ENCODE data around the gene PCDH9. TPM values are rescaled to one million over a fixed set of nuclear protein-coding genes. Genes with fewer than 3 reads are reported as not detected.

The PCDH9 gene
- total and polyA plus RNA-seq, 2 of the 4 experiments (the other 2 are of a cell fraction) = 2.2 to 10.2 TPM

DNA sequence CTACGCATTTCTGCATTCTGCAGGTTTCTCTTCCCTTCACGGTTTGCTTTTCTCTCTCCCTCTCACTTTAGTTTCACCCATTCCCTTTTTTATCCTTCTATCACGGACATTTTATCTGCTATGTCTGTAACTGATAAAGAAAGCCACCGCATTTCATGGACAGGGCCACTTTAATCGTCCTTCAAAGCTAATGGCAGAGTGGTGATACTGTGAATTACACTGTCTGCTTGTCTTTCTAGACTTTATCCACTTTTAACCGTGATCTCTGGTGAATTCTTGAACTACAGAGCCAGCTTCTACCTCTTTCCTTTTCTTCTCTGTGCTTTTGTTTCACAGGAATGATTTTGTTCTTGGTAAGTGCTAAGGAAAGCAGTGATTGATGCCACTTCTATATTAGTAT lies 760.4 kb downstream of the PCDH9 start:
- Histone ChIP-seq H2BK15ac (ENCODE audit: low read depth, low read length) (no peak overlapping the region), H4K8ac (ENCODE audit: low read depth in 2 of 2, low read length in 2 of 2) (no peak overlapping the region), H4K5ac (ENCODE audit: low read depth, low read length) (no peak overlapping the region), H3K14ac (replicated peaks; ENCODE audit: low read depth, low read length) (no peak overlapping the region; the same call in 1 of the 2 replicates), H3K56ac (ENCODE audit: extremely low read depth, insufficient read depth, low read length) (no peak overlapping the region), H2BK20ac (ENCODE audit: low read depth, low read length) (peak overlapping the region; percentile 31; the same call in 1 of the 2 replicates), H3K9ac (ENCODE audit: low read depth, low read length) (no peak overlapping the region), H4K91ac (ENCODE audit: insufficient read depth, low read depth, low read length) (no peak overlapping the region), H2AFZ (replicated peaks; ENCODE audit: low read length, poor library complexity) (peak overlapping the region; percentile 47), H2AK9ac (replicated peaks; ENCODE audit: low read depth, low read length, poor library complexity) (no peak overlapping the region), H3K36me3 (ENCODE audit: control insufficient read depth, insufficient read depth, low read length) (no peaks in the 10 kb centered on the region), H3K4me3 (ENCODE audit: insufficient read depth, low read depth, low read length) (no peak overlapping the region), H3K79me1 (ENCODE audit: low read depth in 1 of 2, low read length in 2 of 2) (no peaks in the 10 kb centered on the region), H4K20me1 (ENCODE audit: insufficient read depth, low read length) (no peaks in the 10 kb centered on the region), H3K27ac (ENCODE audit: insufficient read depth, low read length) (no peak overlapping the region), H3K4me2 (ENCODE audit: low read depth, low read length) (no peak overlapping the region), H3K9me1 (ENCODE audit: insufficient read depth, low read length) (no peaks in the 10 kb centered on the region), H3K23ac (ENCODE audit: low read depth, low read length) (no peak overlapping the region), H3K9me3 (ENCODE audit: control insufficient read depth, insufficient read depth, low read length) (no peaks in the 10 kb centered on the region), H3K27me3 (ENCODE audit: control insufficient read depth, insufficient read depth, low read length) (no peaks in the 10 kb centered on the region), H2AK5ac (ENCODE audit: low read depth, low read length) (no peak overlapping the region), H3K18ac (ENCODE audit: low read depth, low read length) (no peak overlapping the region), H2BK5ac (ENCODE audit: low read depth, low read length, poor library complexity, severe bottlenecking) (no peak overlapping the region), H3K4me1 (ENCODE audit: control insufficient read depth, insufficient read depth, low read length) (no peaks in the 10 kb centered on the region), H3K4ac (ENCODE audit: low read depth, low read length) (no peak overlapping the region), H2BK120ac (ENCODE audit: low read depth, low read length) (no peak overlapping the region)
- dilution Hi-C loops (cut with HindIII; ENCODE audit: low sequenced_read_pairs, unreplicated experiment) = no loop called here
- WGBS, 2 experiments (ENCODE audit: extremely low coverage in 2 of 2, insufficient read length in 1 of 2) = 64% methylated on average over 3 of the region's 6 CpGs; no CpG with 5 or more reads in 1 of the 2 experiments
- intact Hi-C loops (cut with micrococcal nuclease) = no loop called here
- BruUV-seq (replicated peaks) = no TSS peak
- in situ Hi-C loops (cut with MboI; ENCODE audit: low sequenced_read_pairs) = no loop called here
- CTCF ChIA-PET = interaction anchor here (0.9 kb wide), 1 partner anchor 9 kb away, joined by 3 read pairs; no protein-coding TSS in a partner anchor
- DNase-seq (no peak), ATAC-seq (ENCODE audit: low read depth) (no peak)
- POLR2A ChIA-PET (ENCODE audit: unreplicated experiment) = no interaction called here
- TF ChIP-seq POLR2A (IDR thresholded peaks at IDR 0.05; ENCODE audit: low read depth, low read length) = no peak
- TF ChIP-seq CHD1 (IDR thresholded peaks at IDR 0.05; ENCODE audit: low read depth, low read length) = no peak
- TF ChIP-seq CEBPB (IDR thresholded peaks at IDR 0.05; ENCODE audit: low read depth, low read length) = no peak
- TF ChIP-seq, protein P1, sequence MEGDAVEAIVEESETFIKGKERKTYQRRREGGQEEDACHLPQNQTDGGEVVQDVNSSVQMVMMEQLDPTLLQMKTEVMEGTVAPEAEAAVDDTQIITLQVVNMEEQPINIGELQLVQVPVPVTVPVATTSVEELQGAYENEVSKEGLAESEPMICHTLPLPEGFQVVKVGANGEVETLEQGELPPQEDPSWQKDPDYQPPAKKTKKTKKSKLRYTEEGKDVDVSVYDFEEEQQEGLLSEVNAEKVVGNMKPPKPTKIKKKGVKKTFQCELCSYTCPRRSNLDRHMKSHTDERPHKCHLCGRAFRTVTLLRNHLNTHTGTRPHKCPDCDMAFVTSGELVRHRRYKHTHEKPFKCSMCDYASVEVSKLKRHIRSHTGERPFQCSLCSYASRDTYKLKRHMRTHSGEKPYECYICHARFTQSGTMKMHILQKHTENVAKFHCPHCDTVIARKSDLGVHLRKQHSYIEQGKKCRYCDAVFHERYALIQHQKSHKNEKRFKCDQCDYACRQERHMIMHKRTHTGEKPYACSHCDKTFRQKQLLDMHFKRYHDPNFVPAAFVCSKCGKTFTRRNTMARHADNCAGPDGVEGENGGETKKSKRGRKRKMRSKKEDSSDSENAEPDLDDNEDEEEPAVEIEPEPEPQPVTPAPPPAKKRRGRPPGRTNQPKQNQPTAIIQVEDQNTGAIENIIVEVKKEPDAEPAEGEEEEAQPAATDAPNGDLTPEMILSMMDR (conservative IDR thresholded peaks at IDR 0.05; ENCODE audit: low read depth, low read length) = no peak
- no peak for TF ChIP-seq BHLHE40 (IDR thresholded peaks at IDR 0.05; ENCODE audit: low read depth, low read length)
- TF ChIP-seq SMC3 (IDR thresholded peaks at IDR 0.05; ENCODE audit: low read depth, low read length) = no peak
- TF ChIP-seq, protein P2, sequence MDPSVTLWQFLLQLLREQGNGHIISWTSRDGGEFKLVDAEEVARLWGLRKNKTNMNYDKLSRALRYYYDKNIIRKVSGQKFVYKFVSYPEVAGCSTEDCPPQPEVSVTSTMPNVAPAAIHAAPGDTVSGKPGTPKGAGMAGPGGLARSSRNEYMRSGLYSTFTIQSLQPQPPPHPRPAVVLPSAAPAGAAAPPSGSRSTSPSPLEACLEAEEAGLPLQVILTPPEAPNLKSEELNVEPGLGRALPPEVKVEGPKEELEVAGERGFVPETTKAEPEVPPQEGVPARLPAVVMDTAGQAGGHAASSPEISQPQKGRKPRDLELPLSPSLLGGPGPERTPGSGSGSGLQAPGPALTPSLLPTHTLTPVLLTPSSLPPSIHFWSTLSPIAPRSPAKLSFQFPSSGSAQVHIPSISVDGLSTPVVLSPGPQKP (IDR thresholded peaks at IDR 0.05; ENCODE audit: borderline replicate concordance, low read depth, low read length) = no peak

Measured in IMR-90 (cell line).